GM12878 (cell line): ENCODE data around the gene YIPF5. TPM values are rescaled to one million over a fixed set of nuclear protein-coding genes. Genes with fewer than 3 reads are reported as not detected.

Experiments used
- BMI1 ChIP-seq: fragments of 450-650 bp; IDR thresholded peaks from 2 replicates; pipeline ENCODE4 v1.6.1; 2016; ENCODE audit warnings: mild to moderate bottlenecking, moderate library complexity, borderline replicate concordance
- CREM ChIP-seq: IDR thresholded peaks from 2 replicates; pipeline ENCODE4 v1.6.1; 2014; ENCODE audit warnings: antibody characterized with exemption, low read depth
- EP300 ChIP-seq, 2 experiments: fragments of 150-350 bp in 1 of 2; IDR thresholded peaks; 2 replicates each; pipeline ENCODE4 v1.6.1; 2011 to 2012; ENCODE audit warnings: low read depth in 2 of 2, low read length in 2 of 2, borderline replicate concordance in 1 of 2, improper control_type of control experiment in 1 of 2, inconsistent platforms in 1 of 2; ENCODE audit not compliant: control insufficient read depth in 1 of 2
- ETV6 ChIP-seq, 2 experiments: fragments of 450-650 bp in 1 of 2; IDR thresholded peaks in 1 of 2; conservative IDR thresholded peaks in 1 of 2; 2 replicates each; pipeline ENCODE4 v1.6.1; 2014; ENCODE audit warnings: antibody characterized with exemption in 1 of 2, borderline replicate concordance in 1 of 2, low read depth in 1 of 2, mild to moderate bottlenecking in 1 of 2, moderate library complexity in 1 of 2
- FOS ChIP-seq: IDR thresholded peaks from 3 replicates; pipeline ENCODE4 v1.6.1; 2011; ENCODE audit warnings: borderline replicate concordance; ENCODE audit not compliant: insufficient read length; ENCODE audit errors: extremely low read depth
- FOXM1 ChIP-seq: IDR thresholded peaks from 2 replicates; pipeline ENCODE4 v1.6.1; 2012; ENCODE audit warnings: low read depth, mild to moderate bottlenecking, inconsistent platforms, low read length, moderate library complexity
- IRF4 ChIP-seq: IDR thresholded peaks from 2 replicates; pipeline ENCODE4 v1.6.1; 2011; ENCODE audit warnings: low read depth, low read length
- JUND ChIP-seq: IDR thresholded peaks from 2 replicates; pipeline ENCODE4 v1.6.1; 2012; ENCODE audit warnings: low read depth, mild to moderate bottlenecking, low read length, improper control_type of control experiment, moderate library complexity
- MYB ChIP-seq: fragments of 150-350 bp; IDR thresholded peaks from 2 replicates; pipeline ENCODE4 v1.6.1; 2014; ENCODE audit warnings: mild to moderate bottlenecking, low read depth, low read length, borderline replicate concordance
- NBN ChIP-seq: fragments of 450-650 bp; IDR thresholded peaks from 2 replicates; pipeline ENCODE4 v1.6.1; 2016
- POU2F2 ChIP-seq: IDR thresholded peaks from 3 replicates; pipeline ENCODE4 v1.6.1; 2011; ENCODE audit warnings: low read depth, mild to moderate bottlenecking, low read length, borderline replicate concordance
- SMAD5 ChIP-seq: IDR thresholded peaks from 2 replicates; pipeline ENCODE4 v1.6.1; 2016; ENCODE audit warnings: antibody characterized with exemption, low read depth
- polyA plus RNA-seq, 11 experiments: library from polyadenylated mRNA; depleted of rRNA in 4 of 11; unstranded in 6 of 11; stranded (reverse) in 5 of 11; fragments of >200 nt; fragmentation: Nextera tagmentation in 4 of 11; fragmentation: Illumina TruSeq in 1 of 11; extraction: Ambion mirVana in 4 of 11; extraction: Trizol in 1 of 11; gene quantifications; 1 replicate in 1 of 11; 2 replicates in 10 of 11; pipeline versions ENCODE4 v1.2.1 to v1.2.3, GENCODE V29; 2011 to 2016; ENCODE audit warnings: inconsistent platforms in 2 of 11, missing spikeins in 2 of 11, low read depth in 1 of 11
- total RNA-seq, 4 experiments: library from RNA; depleted of rRNA in 3 of 4; stranded (reverse); fragments of >200 nt in 3 of 4; fragmentation: Illumina TruSeq in 1 of 4; extraction: Trizol in 1 of 4; gene quantifications; 2 replicates each; pipeline versions ENCODE4 v1.2.1 to v1.2.3, GENCODE V29; 2013 to 2021
- TF ChIP-seq, protein P1 (sequence below): fragments of 450-650 bp; IDR thresholded peaks from 2 replicates; pipeline ENCODE4 v1.6.1; 2017; ENCODE audit warnings: mild to moderate bottlenecking, moderate library complexity
- TF ChIP-seq, protein P2 (sequence below): fragments of 450-650 bp; formaldehyde crosslinking; IDR thresholded peaks from 2 replicates; pipeline ENCODE4 v1.4.0; 2020; ENCODE audit warnings: mild to moderate bottlenecking, moderate library complexity
- TF ChIP-seq, protein P3 (sequence below): IDR thresholded peaks from 2 replicates; pipeline ENCODE4 v1.6.1; 2011; ENCODE audit warnings: low read depth, mild to moderate bottlenecking, low read length, moderate library complexity, borderline replicate concordance; ENCODE audit errors: extremely low read depth
- TF ChIP-seq, protein P4 (sequence below): fragments of 450-650 bp; IDR thresholded peaks from 2 replicates; pipeline ENCODE4 v1.6.1; 2017; ENCODE audit warnings: mild to moderate bottlenecking, low read depth, inconsistent platforms; ENCODE audit not compliant: poor library complexity, severe bottlenecking

Gene YIPF5
- total and polyA plus RNA-seq, 10 of the 15 experiments (the other 5 are each of a cell fraction or from before 2014, with no cell fraction given): 19.5 to 50.4 (median 34.3) TPM

DNA sequence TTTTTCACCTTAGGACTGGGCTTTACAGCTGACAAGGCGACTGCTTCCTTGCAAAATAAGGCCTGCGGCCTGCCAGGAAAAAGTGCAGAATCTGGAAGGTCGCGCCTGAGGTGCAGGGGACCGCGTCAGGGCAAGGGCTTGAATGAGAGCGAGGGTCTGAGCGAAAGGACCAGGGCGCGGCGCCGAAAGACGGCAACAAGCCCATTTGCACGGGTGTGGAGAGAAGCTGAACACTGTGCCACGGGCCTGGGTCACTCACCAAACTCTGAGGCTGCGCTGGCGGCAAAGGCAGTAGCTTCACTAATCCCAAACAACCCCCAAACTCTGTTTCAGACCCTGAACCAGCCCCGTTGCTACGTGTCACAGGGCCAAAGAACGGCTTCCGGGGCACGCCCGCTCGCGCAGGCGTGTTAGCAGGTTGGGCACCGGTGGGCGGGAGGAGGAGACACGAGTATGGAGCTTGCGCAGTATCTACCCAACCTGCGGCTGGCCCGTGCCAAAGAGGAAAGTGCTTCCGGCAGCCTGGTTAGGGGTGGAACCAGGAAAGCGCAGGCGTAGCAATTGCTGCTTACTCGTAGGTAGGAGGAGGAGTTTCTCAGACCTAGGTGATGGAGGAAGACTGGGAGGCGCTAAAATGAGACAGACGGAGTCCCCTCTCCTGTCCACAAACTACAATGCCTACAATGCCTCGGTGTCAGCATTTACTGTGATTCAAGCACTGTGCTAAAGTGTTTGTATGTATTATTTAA lies at the start of gene YIPF5, which contains the start of gene KCTD16 (continued):
- TF ChIP-seq FOS (no peak), FOXM1 (no peak), BMI1 (0 out of 2 replicates have a peak, but pooled peaks have one; percentile 11), ETV6 (conservative IDR thresholded peaks at IDR 0.05 in 1 of 2, IDR thresholded peaks at IDR 0.05 in 1 of 2; ENCODE audit: borderline replicate concordance in 1 of 2, low read depth in 1 of 2) (no peak), JUND (no peak), POU2F2 (0 out of 3 replicates have a peak, but pooled peaks have one; percentile 13), NBN (no peak), EP300 (IDR thresholded peaks at IDR 0.05; ENCODE audit: borderline replicate concordance in 1 of 2, control insufficient read depth in 1 of 2, low read depth in 2 of 2, low read length in 2 of 2) (no peak), MYB (no peak), CREM (peak; percentile 80; the same call in 1 of the 2 replicates), IRF4 (0 out of 2 replicates have a peak, but pooled peaks have one; percentile 15), SMAD5 (no peak)
- TF ChIP-seq, protein P1, sequence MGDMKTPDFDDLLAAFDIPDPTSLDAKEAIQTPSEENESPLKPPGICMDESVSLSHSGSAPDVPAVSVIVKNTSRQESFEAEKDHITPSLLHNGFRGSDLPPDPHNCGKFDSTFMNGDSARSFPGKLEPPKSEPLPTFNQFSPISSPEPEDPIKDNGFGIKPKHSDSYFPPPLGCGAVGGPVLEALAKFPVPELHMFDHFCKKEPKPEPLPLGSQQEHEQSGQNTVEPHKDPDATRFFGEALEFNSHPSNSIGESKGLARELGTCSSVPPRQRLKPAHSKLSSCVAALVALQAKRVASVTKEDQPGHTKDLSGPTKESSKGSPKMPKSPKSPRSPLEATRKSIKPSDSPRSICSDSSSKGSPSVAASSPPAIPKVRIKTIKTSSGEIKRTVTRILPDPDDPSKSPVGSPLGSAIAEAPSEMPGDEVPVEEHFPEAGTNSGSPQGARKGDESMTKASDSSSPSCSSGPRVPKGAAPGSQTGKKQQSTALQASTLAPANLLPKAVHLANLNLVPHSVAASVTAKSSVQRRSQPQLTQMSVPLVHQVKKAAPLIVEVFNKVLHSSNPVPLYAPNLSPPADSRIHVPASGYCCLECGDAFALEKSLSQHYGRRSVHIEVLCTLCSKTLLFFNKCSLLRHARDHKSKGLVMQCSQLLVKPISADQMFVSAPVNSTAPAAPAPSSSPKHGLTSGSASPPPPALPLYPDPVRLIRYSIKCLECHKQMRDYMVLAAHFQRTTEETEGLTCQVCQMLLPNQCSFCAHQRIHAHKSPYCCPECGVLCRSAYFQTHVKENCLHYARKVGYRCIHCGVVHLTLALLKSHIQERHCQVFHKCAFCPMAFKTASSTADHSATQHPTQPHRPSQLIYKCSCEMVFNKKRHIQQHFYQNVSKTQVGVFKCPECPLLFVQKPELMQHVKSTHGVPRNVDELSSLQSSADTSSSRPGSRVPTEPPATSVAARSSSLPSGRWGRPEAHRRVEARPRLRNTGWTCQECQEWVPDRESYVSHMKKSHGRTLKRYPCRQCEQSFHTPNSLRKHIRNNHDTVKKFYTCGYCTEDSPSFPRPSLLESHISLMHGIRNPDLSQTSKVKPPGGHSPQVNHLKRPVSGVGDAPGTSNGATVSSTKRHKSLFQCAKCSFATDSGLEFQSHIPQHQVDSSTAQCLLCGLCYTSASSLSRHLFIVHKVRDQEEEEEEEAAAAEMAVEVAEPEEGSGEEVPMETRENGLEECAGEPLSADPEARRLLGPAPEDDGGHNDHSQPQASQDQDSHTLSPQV: no peak
- TF ChIP-seq, protein P2, sequence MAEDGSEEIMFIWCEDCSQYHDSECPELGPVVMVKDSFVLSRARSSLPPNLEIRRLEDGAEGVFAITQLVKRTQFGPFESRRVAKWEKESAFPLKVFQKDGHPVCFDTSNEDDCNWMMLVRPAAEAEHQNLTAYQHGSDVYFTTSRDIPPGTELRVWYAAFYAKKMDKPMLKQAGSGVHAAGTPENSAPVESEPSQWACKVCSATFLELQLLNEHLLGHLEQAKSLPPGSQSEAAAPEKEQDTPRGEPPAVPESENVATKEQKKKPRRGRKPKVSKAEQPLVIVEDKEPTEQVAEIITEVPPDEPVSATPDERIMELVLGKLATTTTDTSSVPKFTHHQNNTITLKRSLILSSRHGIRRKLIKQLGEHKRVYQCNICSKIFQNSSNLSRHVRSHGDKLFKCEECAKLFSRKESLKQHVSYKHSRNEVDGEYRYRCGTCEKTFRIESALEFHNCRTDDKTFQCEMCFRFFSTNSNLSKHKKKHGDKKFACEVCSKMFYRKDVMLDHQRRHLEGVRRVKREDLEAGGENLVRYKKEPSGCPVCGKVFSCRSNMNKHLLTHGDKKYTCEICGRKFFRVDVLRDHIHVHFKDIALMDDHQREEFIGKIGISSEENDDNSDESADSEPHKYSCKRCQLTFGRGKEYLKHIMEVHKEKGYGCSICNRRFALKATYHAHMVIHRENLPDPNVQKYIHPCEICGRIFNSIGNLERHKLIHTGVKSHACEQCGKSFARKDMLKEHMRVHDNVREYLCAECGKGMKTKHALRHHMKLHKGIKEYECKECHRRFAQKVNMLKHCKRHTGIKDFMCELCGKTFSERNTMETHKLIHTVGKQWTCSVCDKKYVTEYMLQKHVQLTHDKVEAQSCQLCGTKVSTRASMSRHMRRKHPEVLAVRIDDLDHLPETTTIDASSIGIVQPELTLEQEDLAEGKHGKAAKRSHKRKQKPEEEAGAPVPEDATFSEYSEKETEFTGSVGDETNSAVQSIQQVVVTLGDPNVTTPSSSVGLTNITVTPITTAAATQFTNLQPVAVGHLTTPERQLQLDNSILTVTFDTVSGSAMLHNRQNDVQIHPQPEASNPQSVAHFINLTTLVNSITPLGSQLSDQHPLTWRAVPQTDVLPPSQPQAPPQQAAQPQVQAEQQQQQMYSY (CRISPR knock-in tag): no peak
- TF ChIP-seq, protein P3, sequence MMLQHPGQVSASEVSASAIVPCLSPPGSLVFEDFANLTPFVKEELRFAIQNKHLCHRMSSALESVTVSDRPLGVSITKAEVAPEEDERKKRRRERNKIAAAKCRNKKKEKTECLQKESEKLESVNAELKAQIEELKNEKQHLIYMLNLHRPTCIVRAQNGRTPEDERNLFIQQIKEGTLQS: no peak
- TF ChIP-seq, protein P4, sequence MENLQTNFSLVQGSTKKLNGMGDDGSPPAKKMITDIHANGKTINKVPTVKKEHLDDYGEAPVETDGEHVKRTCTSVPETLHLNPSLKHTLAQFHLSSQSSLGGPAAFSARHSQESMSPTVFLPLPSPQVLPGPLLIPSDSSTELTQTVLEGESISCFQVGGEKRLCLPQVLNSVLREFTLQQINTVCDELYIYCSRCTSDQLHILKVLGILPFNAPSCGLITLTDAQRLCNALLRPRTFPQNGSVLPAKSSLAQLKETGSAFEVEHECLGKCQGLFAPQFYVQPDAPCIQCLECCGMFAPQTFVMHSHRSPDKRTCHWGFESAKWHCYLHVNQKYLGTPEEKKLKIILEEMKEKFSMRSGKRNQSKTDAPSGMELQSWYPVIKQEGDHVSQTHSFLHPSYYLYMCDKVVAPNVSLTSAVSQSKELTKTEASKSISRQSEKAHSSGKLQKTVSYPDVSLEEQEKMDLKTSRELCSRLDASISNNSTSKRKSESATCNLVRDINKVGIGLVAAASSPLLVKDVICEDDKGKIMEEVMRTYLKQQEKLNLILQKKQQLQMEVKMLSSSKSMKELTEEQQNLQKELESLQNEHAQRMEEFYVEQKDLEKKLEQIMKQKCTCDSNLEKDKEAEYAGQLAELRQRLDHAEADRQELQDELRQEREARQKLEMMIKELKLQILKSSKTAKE: no peak
